Activated CD4-positive, CD25-positive, alpha-beta regulatory T cell treated with anti-CD3 and anti-CD28 coated beads, Interleukin-2, amount 50 U/mL, for 72 hours (primary cell): Measurements from ENCODE around the gene HYAL2.
A peak's percentile ranks its signal among the peaks of the same experiment; 100 is the strongest.
"Not testable (repeated sequence)": the region's sequence is repeated elsewhere in the genome, so short reads cannot be mapped to it uniquely, and the experiment has no call there.

Source experiments
- DNase-seq: peaks from one replicate; pipeline ENCODE4 v3.0.0; 2021

The HYAL2 gene

DNA sequence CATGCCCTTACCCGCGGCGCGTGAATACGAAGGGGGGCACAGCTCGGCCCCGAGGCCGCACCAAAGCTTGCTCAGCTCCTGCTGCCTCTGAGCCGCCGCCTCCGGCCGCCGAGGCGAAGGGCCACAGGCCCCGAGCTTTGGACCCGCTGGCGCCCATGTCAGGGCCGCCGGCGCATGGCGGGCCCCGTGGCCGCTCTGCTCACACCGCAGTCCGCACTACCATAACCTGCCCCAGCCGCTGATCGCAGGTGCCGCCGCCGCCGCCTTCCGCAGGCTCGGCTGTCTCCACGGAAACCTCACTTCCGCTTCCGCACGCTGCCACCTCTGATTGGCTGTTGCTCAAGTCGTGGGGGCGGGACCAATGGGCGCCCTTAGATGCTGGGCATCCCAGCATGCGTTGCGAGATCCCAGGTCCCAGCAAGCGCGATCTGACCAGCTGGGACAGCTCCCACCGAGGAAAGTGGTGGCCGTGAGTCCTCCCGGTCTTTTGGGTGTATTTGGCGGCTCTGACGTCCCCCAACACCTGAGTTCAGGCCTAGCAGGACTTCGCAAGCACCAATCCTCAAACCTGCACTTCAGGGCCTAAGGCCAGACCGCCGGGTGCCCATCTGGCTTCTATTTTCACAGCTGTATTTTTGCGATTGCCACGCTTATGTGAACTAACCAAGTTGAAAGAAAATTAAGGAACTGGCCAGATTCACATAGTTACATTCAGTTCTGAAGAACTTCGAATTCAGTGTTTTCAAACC is 5.6 kb upstream of the HYAL2 start, which contains the start of gene TUSC2:
TUSC2 (minus strand) TSS at position 281 of the 749 bp plus-strand sequence; CDS start at position 157, 124 bp downstream.
- peak; percentile 93 for DNase-seq

DNA sequence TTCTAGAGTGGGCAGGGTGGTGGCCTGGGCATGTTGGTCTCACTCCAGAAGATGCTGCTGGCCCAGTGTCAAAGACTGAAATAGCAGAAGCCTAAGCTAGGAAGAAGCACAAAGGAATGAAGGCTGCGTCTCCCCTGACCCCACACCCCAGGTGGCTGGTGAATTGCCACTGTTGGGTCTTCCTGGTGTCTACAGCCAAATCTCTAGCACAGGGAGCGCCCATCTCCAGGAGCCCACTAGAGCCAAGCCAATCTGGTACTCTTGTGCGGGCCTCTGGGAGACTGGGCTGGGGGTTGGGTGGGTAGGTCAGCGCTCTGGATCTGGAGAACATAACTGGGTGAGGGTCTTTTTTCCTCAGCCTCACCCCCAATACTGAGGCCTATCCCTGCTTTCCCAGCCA is 4.6 kb upstream of the HYAL2 start:
- no peak for DNase-seq

DNA sequence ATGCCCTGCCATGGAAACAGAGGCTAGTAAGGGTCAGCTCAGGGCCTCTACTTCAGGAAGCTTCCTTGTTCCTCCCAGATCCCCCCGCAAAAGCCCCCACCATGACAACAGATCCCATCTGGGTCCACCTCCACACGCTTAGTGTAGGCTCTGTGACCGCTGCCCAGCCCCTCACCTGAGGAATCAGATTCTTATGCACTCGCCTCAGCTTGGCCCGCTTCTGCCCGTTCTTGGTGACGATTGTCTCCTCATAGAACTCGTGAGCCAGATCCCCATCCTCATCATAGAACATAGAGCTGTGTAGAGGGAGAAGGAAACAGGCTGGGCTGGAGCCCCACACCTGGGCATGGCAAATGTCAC is 3.6 kb upstream of the HYAL2 start:
- DNase-seq = no peak

DNA sequence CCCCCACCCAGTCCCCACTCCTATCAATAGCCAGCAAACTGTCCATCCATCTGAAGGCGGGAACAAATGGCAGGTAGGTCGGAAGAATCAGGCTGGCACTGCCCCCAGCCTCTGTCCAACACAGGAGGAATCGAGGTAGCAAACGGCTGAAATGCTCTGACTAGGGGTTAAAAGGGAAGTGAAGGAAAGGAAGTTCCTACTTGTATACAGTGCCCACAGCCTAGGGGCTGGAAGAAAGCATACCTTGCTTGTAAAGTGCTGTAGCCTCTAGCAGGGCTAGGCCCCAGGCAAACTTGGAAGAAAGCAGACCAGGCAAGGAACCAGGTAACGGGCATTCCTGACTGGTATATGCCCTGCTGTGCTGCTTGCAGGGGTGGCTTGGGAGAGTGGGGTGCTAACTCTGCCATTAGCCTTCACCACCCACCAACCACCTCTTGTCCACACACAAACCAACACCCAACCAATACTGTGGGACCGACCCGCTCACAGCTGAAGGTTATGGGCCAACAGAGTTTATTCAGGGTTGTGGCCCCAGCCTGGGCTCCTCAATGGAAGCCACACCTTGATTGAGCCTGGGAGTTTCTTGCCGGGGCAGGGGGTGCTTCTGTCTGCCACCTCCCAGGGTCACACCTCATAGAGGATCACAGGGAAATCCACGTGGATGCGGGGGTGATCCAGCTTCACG is 3.1 kb upstream of the HYAL2 start:
- DNase-seq = no peak

DNA sequence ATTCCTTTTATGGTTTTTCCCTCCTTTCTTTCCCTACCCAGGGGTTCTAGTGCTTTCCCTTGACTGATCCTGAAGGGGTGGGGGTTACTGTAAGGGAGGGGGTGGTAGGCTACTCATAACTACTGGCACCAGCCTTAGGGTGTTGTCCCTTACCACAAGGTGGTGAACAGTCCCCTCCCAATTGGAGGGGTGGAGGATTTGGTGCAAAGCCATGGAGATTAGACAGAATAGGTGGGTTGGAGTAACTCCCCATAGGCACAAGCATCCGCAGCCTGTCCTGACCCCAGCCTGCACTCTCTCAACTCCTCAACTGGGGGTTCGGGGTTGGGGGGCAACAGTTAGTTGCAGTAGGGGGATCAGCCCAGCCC is 2.6 kb upstream of the HYAL2 start:
- DNase-seq = no peak

DNA sequence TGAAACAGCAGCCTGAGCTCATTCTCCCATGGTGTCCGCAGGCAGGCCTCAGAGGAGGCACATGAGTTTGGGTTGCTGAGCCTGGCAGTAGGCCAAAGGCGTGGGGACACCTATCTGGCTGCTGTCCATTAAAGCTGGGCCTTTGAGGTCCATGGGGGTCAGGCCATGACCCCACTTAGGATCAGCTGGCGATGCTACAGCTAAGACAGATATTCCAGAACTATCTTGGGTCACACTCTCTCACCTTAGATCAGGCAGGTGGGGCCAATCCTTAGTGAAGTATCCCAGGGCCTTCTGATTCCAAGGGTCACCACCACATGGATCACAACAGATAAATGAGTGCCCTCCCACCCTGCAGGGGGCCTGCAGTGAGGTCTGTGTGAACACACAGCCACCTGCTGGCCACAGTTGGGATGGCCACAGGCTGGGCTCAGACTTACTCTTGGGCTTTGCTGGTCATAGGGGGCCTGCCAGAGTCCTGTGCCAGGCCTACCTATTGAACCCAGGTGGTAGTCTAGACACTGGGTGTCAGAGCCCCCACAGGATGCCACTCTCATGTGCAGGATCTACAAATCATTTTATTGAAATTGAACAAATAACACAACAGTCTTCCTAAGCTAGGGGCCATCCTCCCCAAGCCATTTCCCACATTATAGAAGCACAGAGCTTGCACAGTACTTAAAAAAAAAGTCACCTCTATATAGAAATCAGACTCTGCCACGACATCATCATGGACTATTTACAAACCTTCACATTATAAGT is 2.0 kb upstream of the HYAL2 start:
- peak; percentile 61 for DNase-seq

DNA sequence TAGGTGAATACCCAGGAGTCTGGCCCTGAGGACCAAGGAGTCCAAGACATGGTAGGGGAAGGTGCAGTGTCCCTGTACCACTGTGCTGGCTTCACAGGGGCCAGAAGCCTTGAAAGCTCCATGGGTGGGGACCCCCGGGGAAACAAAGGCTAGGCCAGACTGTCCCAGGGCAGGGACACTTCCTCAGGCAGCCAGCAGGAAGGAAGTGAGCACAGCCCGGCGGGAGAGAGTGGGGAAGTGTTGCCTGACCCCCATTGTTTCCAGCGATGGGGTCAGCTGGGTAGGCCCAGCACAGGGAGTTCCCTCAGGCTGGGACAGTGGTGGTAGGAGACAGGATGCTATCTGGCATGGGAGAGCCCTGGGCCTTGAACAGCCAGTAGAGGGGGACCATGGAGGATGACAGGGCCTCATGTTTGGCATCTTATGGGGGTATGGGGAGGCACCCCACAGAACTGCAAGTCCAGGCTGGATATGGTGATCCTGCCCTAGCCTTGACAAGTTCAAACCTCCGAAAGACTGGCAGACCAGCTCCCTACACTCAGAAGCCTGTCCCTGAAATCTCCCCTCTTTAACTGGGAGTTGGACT is 1.2 kb upstream of the HYAL2 start:
- no peak for DNase-seq

DNA sequence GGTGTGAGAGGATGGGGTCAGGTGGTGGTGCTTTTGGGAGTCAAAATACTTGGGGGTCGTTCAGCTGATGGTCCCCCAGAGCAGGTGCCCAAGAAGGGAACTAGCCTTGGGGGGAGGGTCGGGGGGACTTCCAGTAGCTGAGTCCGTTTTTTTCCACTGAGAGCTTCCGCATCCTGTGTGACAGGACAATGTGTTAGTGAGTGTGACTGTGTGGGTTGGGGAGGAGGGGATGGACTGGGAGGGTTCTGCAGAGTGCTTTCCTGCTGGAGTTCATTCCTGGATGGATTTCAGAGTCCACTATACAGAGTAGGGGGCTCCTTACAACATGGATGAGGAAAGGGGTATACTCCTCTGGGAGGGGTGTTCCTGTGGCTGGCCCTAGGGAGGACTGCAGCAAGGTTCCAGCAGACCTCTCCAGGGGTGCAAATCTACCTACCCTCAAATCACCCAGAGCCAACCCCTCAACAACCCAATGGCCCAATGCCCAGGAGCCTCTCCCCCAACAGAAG is 601 bp upstream of the HYAL2 start:
- DNase-seq = no peak

DNA sequence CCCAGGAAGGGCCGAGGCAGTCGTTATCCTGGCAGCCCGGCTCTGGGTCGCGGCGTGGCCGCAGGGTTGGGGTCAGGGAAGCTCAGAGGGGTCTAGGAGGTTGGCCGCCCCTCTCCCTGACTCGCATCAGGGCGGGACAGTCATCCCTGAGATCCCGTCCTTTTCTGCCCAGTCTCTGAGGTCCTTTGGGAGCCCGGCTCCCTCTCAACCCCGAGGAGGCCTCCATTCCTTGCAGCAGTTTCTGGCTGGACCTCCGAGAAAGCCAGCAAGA is 495 bp downstream of the HYAL2 start:
- DNase-seq = no peak

DNA sequence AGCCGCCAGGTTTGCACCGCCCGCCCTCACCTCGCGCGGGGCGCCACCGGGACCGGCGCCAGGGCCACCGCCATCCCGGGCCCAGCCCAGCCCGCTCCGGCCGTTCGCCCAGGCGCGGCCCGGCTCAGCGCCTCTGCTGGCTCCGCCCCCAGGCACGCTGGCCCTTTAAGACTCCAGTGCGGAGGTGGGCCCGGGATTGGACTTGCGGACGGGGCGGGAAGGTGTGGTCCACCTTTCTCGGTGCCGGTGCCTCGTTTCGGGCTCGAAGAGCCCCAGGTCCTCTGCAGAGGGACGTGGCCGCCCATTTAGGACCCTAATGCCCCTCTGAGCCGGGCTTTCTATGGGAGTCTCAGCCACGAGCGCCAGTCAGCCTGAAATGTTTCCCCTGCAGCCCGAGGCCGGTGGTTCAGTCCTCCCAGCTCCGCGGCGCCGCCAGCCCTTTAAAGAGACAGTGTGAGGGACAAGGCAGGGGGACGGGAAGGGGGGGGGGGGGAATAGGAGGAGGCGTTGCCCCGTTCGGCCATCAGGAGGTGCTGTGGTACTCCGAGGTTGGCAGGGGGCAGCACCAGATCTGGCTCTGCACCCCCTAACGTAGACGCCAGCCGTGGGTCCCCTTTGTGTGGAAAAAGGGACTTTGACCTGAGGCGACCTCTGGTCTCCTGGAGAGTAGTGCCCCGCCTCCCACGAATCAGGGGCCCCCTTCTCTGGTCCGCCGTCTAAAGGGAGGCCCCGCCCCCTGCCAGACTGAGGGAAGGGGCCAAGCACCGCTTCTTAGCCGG is 1.0 kb downstream of the HYAL2 start:
- DNase-seq = peak; percentile 85

DNA sequence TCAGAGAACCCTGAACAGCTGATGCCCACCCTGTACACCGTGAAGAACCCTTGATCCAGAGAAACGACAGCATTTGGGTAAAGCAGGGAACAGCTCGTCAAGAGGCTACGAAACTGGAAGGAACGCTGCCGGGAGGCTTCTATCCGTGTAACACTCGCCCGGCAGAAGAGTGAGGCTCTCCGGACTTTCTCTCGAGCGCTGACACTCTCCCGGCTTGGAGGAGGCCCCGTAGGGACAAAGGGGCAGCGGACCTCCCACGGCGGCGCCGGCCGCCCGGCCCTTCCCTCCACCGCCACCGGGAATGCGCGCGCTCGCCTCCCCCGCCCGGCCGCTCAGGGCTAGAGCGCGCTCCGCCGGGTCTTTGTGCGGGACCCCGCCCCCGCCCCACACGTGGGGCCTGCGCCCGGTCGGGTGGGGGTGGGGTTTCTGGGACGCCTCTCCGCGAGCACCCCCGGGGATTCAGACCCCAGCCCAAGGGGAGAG is 1.7 kb downstream of the HYAL2 start:
- DNase-seq = no peak

DNA sequence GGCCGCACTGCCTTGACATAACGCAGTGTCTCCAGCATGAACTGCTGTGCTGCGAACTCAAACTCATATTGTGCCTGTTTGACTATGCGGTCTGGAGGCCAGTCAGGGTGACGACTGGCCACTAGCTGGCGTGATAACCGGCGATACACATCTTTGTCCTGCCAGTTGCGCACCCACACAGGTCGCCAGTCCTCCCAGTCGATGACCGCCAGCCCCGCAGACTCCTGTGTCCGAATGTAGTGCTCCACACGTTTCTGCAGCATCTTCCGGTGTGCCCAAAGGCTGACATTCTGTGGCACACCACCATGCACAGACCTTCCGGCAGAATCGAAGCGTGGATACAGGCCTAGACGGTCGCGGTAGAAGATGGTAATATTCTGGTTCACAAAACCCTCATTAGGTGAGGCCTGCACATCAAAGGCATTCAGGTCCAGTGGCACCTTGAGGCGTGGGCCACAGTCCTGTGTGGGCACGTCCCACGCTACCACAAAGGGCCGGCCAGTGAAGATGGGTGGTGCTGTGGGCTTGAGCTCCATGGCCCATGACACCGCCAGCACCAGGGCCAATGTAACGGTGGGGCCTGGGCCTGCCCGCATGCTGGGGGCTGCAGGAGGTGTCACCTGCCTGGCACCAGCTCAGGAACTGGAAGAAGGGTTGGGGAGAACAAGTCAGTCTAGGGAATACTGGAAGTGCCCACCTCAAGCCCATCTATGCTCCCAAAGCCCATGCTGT is 2.5 kb downstream of the HYAL2 start:
- DNase-seq = no peak

DNA sequence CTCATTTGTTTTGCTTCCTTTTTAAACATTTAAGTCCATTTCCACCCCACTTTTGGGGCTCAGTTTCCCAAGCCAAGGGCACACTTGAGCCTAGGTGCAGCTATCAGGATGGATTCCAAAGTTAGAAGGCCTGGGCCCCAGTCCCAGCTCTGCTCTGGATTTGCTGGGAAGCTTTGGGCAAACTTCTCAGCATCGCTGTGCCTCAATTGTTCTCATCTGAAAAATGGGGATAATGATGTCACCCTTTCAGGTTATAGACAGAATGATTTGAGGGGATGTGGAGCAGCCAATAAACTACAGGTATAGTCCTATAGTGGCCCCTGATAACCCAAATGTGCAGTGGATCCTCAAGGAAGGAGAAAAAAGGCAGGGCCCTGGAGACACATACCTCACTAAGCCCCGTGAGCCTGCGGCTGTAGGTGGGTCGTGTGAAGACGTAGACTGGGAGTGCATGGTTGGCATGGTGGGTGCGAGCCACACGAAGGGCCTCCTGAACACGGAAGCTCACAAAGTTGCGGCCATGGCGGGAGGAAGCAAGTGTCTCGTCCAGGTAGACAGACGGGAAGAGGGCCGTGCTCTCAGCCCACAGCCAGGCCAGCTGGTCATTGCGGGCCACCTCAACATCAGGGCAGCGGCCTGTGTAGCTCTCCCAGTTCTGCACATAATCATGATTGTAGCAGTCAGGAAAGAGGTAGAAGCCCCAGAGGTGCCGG is 3.2 kb downstream of the HYAL2 start:
- no peak for DNase-seq

DNA sequence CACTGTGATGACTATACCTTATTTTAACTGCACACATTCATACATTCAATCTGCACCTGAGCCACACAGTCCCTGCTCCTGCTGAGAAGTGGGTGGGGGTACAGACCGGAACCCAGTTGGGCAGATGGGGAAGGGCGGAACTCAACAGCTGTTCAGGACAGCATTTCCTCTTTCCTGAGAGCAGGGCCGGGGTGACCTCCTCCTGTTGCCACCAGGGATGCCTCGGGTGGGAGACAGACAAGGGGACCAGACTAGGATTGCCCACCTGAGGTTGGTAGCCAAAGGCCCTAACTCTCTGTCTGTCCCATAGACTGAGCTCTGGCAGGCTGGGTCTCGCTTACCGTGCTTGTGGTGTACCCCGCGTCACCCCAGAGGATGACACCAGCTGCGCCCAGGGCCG is 3.9 kb downstream of the HYAL2 start:
- no peak for DNase-seq

DNA sequence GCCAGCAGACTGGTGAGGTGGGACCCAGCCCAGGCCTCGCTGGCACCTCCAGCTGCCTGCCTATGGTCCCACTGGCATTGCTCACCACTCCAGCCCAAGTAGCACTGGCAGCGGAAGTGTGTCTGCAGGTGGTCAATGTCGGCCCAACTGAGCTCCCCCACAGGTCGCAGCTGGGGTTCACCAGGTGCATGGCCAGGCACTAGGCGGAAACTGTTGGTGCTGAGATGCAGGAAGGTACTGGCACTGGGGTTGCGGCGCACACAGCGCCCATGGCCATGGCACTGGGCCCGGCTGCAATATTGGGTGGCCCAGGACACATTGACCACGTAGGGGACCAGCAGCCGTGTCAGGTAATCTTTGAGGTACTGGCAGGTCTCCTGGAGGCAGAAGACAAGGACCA is 4.4 kb downstream of the HYAL2 start:
- no peak for DNase-seq

DNA sequence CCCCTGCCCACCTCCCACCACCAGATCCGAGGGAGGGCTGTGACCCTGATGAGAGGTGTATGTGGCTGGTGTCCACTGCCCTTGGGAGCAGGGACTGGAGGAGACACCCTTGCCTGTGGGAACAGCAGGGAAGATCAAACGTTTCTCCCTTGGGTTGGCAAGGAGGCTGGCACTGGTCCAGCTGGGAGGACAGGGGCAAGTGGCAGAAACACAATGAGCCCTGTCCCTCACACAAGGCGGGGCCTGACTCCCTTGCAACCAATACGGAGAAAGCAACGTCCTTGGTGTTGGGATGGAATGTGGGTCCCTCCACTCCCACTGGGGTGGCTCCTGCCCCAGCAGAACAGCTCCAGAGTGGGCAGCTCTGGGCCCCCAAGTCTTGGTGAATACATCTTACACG is 5.2 kb downstream of the HYAL2 start:
- DNase-seq = no peak

DNA sequence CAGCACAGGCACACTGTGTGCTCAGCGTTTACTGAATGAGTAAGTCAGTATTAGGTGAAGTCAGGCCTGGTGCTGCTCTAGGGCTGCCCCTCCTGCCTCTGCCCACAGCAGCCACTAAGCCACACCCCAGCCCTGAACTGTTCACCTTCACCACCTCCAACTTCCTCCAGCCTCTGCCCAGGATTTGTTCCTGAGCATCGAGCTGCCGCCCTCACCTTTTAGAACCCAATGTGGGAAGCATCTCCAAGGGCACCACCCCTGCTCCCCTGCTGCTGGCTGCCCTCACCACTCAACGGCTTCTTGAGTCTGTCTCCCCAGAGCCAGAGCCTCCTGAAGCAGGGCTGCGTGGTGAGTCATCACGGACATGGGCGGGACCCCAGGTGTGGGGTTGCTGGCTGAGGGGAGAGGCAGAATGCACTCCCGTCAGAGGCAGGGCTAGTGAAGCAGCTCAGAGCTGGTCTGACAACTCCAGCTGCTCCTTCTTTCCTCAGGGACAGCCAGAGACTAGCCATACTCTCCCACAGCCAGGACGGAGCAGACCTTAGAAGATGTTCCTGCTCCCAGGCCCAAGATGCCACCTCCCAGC is 5.8 kb downstream of the HYAL2 start:
- DNase-seq = no peak

DNA sequence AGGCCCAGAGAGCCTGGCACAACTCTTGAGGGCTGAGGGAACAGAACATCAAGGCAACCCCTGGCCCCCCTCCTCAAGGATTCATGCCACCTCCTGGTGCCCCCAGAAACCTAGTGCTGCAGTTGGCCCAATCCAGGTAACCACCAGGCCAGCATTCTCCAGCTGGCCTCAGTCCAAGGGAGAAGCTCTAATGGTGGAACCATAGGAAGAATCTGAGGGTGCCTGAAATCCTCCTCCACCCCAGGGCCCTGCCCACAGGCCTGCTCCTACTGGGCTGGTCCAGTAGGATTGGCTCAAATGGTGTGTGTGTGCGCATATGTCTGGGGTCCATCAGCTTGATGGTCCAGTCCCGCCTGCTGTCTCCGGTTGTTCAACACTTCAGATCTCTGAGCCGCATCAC is 7.7 kb downstream of the HYAL2 start:
- no peak for DNase-seq

DNA sequence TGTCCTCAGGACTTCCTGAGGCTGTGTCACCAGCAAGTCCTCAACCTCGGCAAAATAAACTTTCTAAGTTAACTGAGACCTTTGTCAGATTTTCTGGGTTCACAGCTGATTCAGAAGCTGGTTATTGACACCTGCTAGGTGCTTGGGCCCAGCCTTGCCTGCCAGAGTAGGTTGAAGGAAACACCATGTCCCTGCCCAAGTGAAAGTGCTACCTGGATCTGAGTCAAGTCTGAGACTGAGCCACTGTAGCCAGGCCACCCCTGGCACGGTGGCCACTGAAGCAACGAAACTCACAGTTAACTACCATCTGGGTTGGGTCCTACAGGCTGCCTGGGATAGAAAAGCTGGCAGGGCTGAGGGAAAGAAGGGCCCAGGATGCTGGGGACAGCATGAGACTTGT is 8.2 kb downstream of the HYAL2 start:
- no peak for DNase-seq

DNA sequence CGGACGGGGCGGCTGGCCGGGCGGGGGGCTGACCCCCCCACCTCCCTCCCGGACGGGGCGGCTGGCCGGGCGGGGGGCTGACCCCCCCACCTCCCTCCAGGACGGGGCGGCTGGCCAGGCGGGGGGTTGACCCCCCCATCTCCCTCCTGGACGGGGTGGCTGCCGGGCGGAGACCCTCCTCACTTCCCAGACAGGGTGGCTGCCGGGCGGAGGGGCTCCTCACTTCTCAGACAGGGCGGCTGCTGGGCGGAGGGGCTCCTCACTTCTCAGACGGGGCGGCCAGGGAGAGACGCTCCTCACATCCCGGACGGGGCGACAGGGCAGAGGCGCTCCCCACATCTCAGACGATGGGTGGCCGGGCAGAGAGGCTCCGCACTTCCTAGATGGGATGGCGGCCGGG is 10.5 kb downstream of the HYAL2 start:
- DNase-seq = not testable (repeated sequence)

DNA sequence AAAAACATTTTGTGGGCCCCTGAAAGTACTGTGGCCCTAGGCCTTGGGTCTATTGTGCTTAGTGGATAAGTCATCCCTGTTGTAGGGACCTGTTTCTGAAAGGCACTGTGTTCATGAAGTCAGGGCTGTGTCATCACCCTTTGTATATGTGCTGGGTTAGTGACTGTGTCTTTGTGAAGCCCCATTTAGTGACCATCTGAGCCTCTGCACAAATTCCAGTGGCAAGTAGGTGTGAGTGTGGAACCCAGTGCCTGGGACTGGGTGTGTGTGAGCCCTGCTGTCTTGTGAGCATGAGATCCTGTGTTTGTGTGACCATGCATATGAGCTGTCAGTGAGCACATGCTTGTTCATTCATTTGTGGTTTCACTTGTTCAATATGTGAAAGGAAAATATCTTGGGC is 17.9 kb downstream of the HYAL2 start:
- DNase-seq = no peak
